OCI-LY1 (cell line): ENCODE measurements around the gene OS9.

Experiments used
- CTCF ChIP-seq: fragments of 200-600 bp; sonication (generic), shearing (Covaris generic); IDR thresholded peaks from 2 replicates; pipeline ENCODE4 v1.5.1; 2017; ENCODE audit warnings: mild to moderate bottlenecking, antibody characterized with exemption, low read length, moderate library complexity, mixed read lengths
- EZH2 ChIP-seq: fragments of 200-600 bp; sonication (generic), shearing (Covaris generic); IDR thresholded peaks from 2 replicates; pipeline ENCODE4 v1.8.0; 2017; ENCODE audit warnings: borderline replicate concordance, mixed run types, mild to moderate bottlenecking, antibody characterized with exemption, low read length, moderate library complexity, mixed read lengths

GRCh38 chr12:57679697-57680096 is 14.2 kb upstream of the OS9 start:
- no peak for TF ChIP-seq CTCF
- TF ChIP-seq EZH2: no peak
